Measurements from ENCODE around the gene ZDHHC18.

- TF ChIP-seq CTCF (conservative IDR thresholded peaks at IDR 0.05; ENCODE audit: low read depth, low read length) (no peak), EZH2 (IDR thresholded peaks at IDR 0.05; ENCODE audit: borderline replicate concordance, low read depth, low read length, poor library complexity, severe bottlenecking) (no peak)
These were observed 38.0 kb upstream of the ZDHHC18 start for GRCh38 chr1:26788515-26788785.
